Breast epithelium (tissue), 3 donors: ENCODE measurements around the gene ELMOD3.

Source experiments
- CTCF ChIP-seq, 3 donors: fragments of 450-650 bp; IDR thresholded peaks; one replicate each; pipeline ENCODE4 v1.5.1; 2016 to 2017; ENCODE audit warnings: antibody characterized with exemption in 3 of 3, mild to moderate bottlenecking in 3 of 3, moderate library complexity in 3 of 3
- POLR2A ChIP-seq: fragments of 450-650 bp; IDR thresholded peaks from one replicate; pipeline ENCODE4 v1.6.1; 2016; ENCODE audit warnings: antibody characterized with exemption, mild to moderate bottlenecking, moderate library complexity
- POLR2AphosphoS5 ChIP-seq, 3 donors: sonication (generic); formaldehyde crosslinking; IDR thresholded peaks; one replicate each; pipeline ENCODE4 v1.6.1; 2017; ENCODE audit warnings: antibody characterized with exemption in 3 of 3

GRCh38 chr2:85380048-85380447, 25.5 kb downstream of the ELMOD3 start:
- TF ChIP-seq CTCF (IDR thresholded peaks at IDR 0.05) (no peak), POLR2AphosphoS5 (IDR thresholded peaks at IDR 0.05) (no peak), POLR2A (no peak)
